ENCODE results near the gene ADGRA1.

The ADGRA1 gene

GRCh38 chr10:133075346-133076137 lies 12.2 kb upstream of the ADGRA1 start:
- no peaks in the 10 kb centered on the region for H3K27me3 ChIP-seq
- H3K9me3 ChIP-seq, result no peaks in the 10 kb centered on the region
- H3K4me1 ChIP-seq, result no peaks in the 10 kb centered on the region
- DNase-seq, result no peak
- no peak overlapping the region for H3K4me3 ChIP-seq (ENCODE audit: low read depth, low read length)
- H3K36me3 ChIP-seq, result no peaks in the 10 kb centered on the region
- no peak for TF ChIP-seq CTCF (IDR thresholded peaks at IDR 0.05; ENCODE audit: low read depth, low read length)

- H3K4me1 ChIP-seq, result no peaks in the 10 kb centered on the region
- TF ChIP-seq CTCF (IDR thresholded peaks at IDR 0.05; ENCODE audit: low read depth, low read length), result no peak
- H3K27me3 ChIP-seq, result no peaks in the 10 kb centered on the region
These were observed 11.3 kb upstream of the ADGRA1 start for GRCh38 chr10:133076274-133077038.

GRCh38 chr10:133079836-133080682 lies 7.7 kb upstream of the ADGRA1 start:
- Histone ChIP-seq H3K9me3 (no peaks in the 10 kb centered on the region), H3K27me3 (no peaks in the 10 kb centered on the region), H3K36me3 (no peaks in the 10 kb centered on the region), H3K4me3 (ENCODE audit: low read depth, low read length) (no peak overlapping the region), H3K4me1 (no peaks in the 10 kb centered on the region)
- no peak for TF ChIP-seq CTCF (IDR thresholded peaks at IDR 0.05; ENCODE audit: low read depth, low read length)
- DNase-seq, result no peak

More at GRCh38 chr10:133076274-133077038, 11.3 kb upstream of the ADGRA1 start:
- H3K9me3 ChIP-seq, result no peaks in the 10 kb centered on the region
- DNase-seq, result no peak
- no peak overlapping the region for H3K4me3 ChIP-seq (ENCODE audit: low read depth, low read length)
- no peaks in the 10 kb centered on the region for H3K36me3 ChIP-seq

GRCh38 chr10:133080683-133081040 lies 7.1 kb upstream of the ADGRA1 start:
- Histone ChIP-seq H3K36me3 (no peaks in the 10 kb centered on the region), H3K4me1 (no peaks in the 10 kb centered on the region), H3K27me3 (no peaks in the 10 kb centered on the region), H3K9me3 (no peaks in the 10 kb centered on the region), H3K4me3 (ENCODE audit: low read depth, low read length) (no peak overlapping the region)
- TF ChIP-seq CTCF (IDR thresholded peaks at IDR 0.05; ENCODE audit: low read depth, low read length), result no peak
- no peak for DNase-seq

GRCh38 chr10:133081636-133082035 lies 6.1 kb upstream of the ADGRA1 start:
- H3K27me3 ChIP-seq, result peaks cover 8% of the 10 kb centered on the region
- H3K36me3 ChIP-seq, result no peaks in the 10 kb centered on the region
- no peak for DNase-seq

More at GRCh38 chr10:133081636-133082035, 6.1 kb upstream of the ADGRA1 start:
- no peak for TF ChIP-seq CTCF (IDR thresholded peaks at IDR 0.05; ENCODE audit: low read depth, low read length)
- Histone ChIP-seq H3K4me1 (no peaks in the 10 kb centered on the region), H3K4me3 (ENCODE audit: low read depth, low read length) (no peak overlapping the region), H3K9me3 (no peaks in the 10 kb centered on the region)

Measured in BE2C (cell line).